22Rv1 (cell line): ENCODE measurements around the gene ITPR3.

Experiments
- ZFX ChIP-seq: fragments of 450-650 bp; IDR thresholded peaks from 2 replicates; pipeline ENCODE4 v1.6.1; 2017; ENCODE audit warnings: antibody characterized with exemption, borderline replicate concordance
- TF ChIP-seq, protein P1 (sequence below): fragments of 450-650 bp; IDR thresholded peaks from 2 replicates; pipeline ENCODE4 v1.5.1; 2017; ENCODE audit warnings: mild to moderate bottlenecking

DNA sequence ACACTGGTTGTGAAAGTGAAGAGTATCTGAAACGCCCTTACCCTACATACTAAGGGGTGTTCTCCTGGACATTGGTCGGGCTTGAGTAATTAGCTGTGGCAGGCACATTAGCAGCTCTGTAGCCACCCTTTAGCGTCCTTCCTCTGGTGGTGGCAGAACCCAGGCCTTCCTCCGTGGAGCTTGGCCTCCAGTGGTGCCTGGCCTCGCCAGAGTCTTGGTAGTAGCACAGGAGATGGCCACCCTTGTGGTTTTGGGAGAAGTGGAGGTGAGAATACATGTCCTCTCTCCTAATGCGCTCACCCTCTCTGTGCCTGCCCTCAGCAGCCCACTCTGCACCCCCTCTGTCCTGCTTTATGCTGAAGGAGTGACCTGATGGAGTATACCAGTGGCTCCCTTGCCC lies 107.9 kb downstream of the ITPR3 start:
- TF ChIP-seq, protein P1, sequence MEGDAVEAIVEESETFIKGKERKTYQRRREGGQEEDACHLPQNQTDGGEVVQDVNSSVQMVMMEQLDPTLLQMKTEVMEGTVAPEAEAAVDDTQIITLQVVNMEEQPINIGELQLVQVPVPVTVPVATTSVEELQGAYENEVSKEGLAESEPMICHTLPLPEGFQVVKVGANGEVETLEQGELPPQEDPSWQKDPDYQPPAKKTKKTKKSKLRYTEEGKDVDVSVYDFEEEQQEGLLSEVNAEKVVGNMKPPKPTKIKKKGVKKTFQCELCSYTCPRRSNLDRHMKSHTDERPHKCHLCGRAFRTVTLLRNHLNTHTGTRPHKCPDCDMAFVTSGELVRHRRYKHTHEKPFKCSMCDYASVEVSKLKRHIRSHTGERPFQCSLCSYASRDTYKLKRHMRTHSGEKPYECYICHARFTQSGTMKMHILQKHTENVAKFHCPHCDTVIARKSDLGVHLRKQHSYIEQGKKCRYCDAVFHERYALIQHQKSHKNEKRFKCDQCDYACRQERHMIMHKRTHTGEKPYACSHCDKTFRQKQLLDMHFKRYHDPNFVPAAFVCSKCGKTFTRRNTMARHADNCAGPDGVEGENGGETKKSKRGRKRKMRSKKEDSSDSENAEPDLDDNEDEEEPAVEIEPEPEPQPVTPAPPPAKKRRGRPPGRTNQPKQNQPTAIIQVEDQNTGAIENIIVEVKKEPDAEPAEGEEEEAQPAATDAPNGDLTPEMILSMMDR = no peak
- TF ChIP-seq ZFX = no peak
